ENCODE measurements around the gene PPP1R16B.

PPP1R16B gene

DNA sequence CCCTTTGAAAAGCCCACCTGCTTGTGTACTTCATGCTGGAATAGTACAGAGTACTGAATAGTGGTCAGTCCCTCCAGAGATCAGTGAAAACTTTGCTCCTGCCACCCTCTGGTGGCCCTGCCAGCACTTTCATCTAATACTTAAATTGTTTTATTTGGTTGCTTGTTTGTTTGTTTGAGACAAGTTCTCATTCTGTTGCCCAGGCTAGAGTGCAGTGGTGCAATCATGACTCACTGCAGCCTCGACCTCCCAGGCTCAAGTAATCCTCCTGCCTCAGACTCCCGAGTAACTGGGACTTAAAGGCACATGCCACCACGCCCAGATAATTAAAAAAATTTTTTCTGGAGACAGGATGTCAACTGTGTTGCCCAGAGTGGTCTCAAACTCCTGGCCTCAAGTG is 129.8 kb downstream of the PPP1R16B start:
- H3K36me3 ChIP-seq (ENCODE audit: low read length) = peaks cover 10% of the 10 kb centered on the region; the same call in 1 of the 2 replicates
- H3K27me3 ChIP-seq (ENCODE audit: low read length) = no peaks in the 10 kb centered on the region
- H3K4me2 ChIP-seq (ENCODE audit: low read depth, low read length, poor library complexity, severe bottlenecking) = no peak overlapping the region
- H3K9me3 ChIP-seq (ENCODE audit: insufficient read depth, low read length) = no peaks in the 10 kb centered on the region
- TF ChIP-seq EZH2phosphoT487 (conservative IDR thresholded peaks at IDR 0.05; ENCODE audit: low read length) (no peak), CTCF (IDR thresholded peaks at IDR 0.05; ENCODE audit: insufficient read depth, low read length, poor library complexity, severe bottlenecking) (no peak)
- no peaks in the 10 kb centered on the region for H3K9me2 ChIP-seq (replicated peaks; ENCODE audit: insufficient read depth, low read length)
- no peak overlapping the region for H3K27ac ChIP-seq (ENCODE audit: low read depth, low read length)
- H3F3A ChIP-seq (ENCODE audit: insufficient read depth) = no peaks in the 10 kb centered on the region; the same call in 1 of the 2 replicates
- H3K79me2 ChIP-seq (ENCODE audit: insufficient read depth, low read length) = peaks cover 100% of the 10 kb centered on the region
- peaks cover 9% of the 10 kb centered on the region; the same call in 1 of the 2 replicates for H4K20me1 ChIP-seq (ENCODE audit: low read depth, low read length)
- no peak overlapping the region for H3K9ac ChIP-seq (ENCODE audit: low read length)
- no peak overlapping the region for H2AFZ ChIP-seq (ENCODE audit: low read depth, low read length, severe bottlenecking)
- H3K4me3 ChIP-seq (ENCODE audit: insufficient read depth, low read length, poor library complexity, severe bottlenecking) = no peak overlapping the region

- peaks cover 16% of the 10 kb centered on the region; the same call in 1 of the 2 replicates for H4K20me1 ChIP-seq (ENCODE audit: low read depth, low read length)
- H3K27me3 ChIP-seq (ENCODE audit: low read length) = no peaks in the 10 kb centered on the region
- H3K4me2 ChIP-seq (ENCODE audit: low read depth, low read length, poor library complexity, severe bottlenecking) = no peak overlapping the region
- H3K9me2 ChIP-seq (replicated peaks; ENCODE audit: insufficient read depth, low read length) = no peaks in the 10 kb centered on the region
- peaks cover 10% of the 10 kb centered on the region; the same call in 1 of the 2 replicates for H3K36me3 ChIP-seq (ENCODE audit: low read length)
- H3K79me2 ChIP-seq (ENCODE audit: insufficient read depth, low read length) = peaks cover 100% of the 10 kb centered on the region
- TF ChIP-seq CTCF (IDR thresholded peaks at IDR 0.05; ENCODE audit: insufficient read depth, low read length, poor library complexity, severe bottlenecking) (no peak), EZH2phosphoT487 (conservative IDR thresholded peaks at IDR 0.05; ENCODE audit: low read length) (no peak)
- H2AFZ ChIP-seq (ENCODE audit: low read depth, low read length, severe bottlenecking) = no peak overlapping the region
- H3K27ac ChIP-seq (ENCODE audit: low read depth, low read length) = no peak overlapping the region
- no peak overlapping the region for H3K4me3 ChIP-seq (ENCODE audit: insufficient read depth, low read length, poor library complexity, severe bottlenecking)
- H3F3A ChIP-seq (ENCODE audit: insufficient read depth) = no peaks in the 10 kb centered on the region; the same call in 1 of the 2 replicates
- no peak overlapping the region for H3K9ac ChIP-seq (ENCODE audit: low read length)
- H3K9me3 ChIP-seq (ENCODE audit: insufficient read depth, low read length) = no peaks in the 10 kb centered on the region
Measured at GRCh38 chr20:38935967-38936407, 130.5 kb downstream of the PPP1R16B start.

DNA sequence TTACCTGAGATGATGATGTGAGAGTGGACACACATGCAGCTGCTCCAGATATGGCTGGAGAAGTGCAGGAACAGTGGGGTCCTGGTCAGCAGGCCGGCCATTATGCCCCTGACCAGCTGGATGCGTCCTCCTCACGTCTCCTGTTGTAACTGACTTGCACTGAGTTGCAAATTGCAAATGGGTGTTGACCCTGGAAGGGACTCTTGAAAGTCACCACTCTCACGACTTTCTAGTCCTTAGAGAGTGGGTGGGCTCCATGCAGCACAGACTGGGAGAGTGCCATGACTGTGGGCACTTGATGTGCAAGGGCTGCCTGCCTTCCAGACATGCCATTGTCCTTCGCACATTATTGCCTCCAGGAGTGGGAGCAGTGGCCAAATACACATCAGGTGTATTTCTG is 131.5 kb downstream of the PPP1R16B start:
- Histone ChIP-seq H3K36me3 (ENCODE audit: low read length) (peaks cover 11% of the 10 kb centered on the region; the same call in 1 of the 2 replicates), H3K4me2 (ENCODE audit: low read depth, low read length, poor library complexity, severe bottlenecking) (no peak overlapping the region), H3K27me3 (ENCODE audit: low read length) (no peaks in the 10 kb centered on the region), H3F3A (ENCODE audit: insufficient read depth) (no peaks in the 10 kb centered on the region; the same call in 1 of the 2 replicates), H3K9ac (ENCODE audit: low read length) (no peak overlapping the region), H3K27ac (ENCODE audit: low read depth, low read length) (no peak overlapping the region), H3K9me3 (ENCODE audit: insufficient read depth, low read length) (no peaks in the 10 kb centered on the region), H4K20me1 (ENCODE audit: low read depth, low read length) (peaks cover 16% of the 10 kb centered on the region; the same call in 1 of the 2 replicates), H3K4me3 (ENCODE audit: insufficient read depth, low read length, poor library complexity, severe bottlenecking) (no peak overlapping the region), H2AFZ (ENCODE audit: low read depth, low read length, severe bottlenecking) (no peak overlapping the region), H3K79me2 (ENCODE audit: insufficient read depth, low read length) (peaks cover 100% of the 10 kb centered on the region), H3K9me2 (replicated peaks; ENCODE audit: insufficient read depth, low read length) (no peaks in the 10 kb centered on the region)
- no peak for TF ChIP-seq EZH2phosphoT487 (conservative IDR thresholded peaks at IDR 0.05; ENCODE audit: low read length)
- TF ChIP-seq CTCF (IDR thresholded peaks at IDR 0.05; ENCODE audit: insufficient read depth, low read length, poor library complexity, severe bottlenecking) = no peak

Measured in SU-DHL-6 (cell line).